Measurements from ENCODE around the gene KIAA1328. TPM values are rescaled to one million over a fixed set of nuclear protein-coding genes. Genes with fewer than 3 reads are reported as not detected.

KIAA1328 gene
- total RNA-seq, 1 experiment from 2014 or later = 10.2 TPM

- Mint-ChIP-seq H3K9me3 (ENCODE audit: low read depth, unreplicated experiment) (no peaks in the 10 kb centered on the region), H3K27me3 (ENCODE audit: unreplicated experiment) (no peaks in the 10 kb centered on the region), H3K4me3 (ENCODE audit: low read depth, unreplicated experiment) (no peak overlapping the region), H3K36me3 (ENCODE audit: insufficient read depth, unreplicated experiment) (no peaks in the 10 kb centered on the region), H3K27ac (ENCODE audit: unreplicated experiment) (no peak overlapping the region), H3K4me1 (ENCODE audit: low read depth, unreplicated experiment) (peaks cover 22% of the 10 kb centered on the region)
- DNase-seq = no peak
- CTCF ChIA-PET = no interaction called here
- intact Hi-C loops (cut with micrococcal nuclease; ENCODE audit: unreplicated experiment) = no loop called here
- no TSS peak for BruUV-seq (replicated peaks)
- no peak for TF ChIP-seq CTCF (IDR thresholded peaks at IDR 0.05; ENCODE audit: unreplicated experiment)
Measured at GRCh38 chr18:36849288-36850006, 20.5 kb downstream of the KIAA1328 start.

GRCh38 chr18:36850527-36851201 is 21.7 kb downstream of the KIAA1328 start:
- Mint-ChIP-seq H3K27me3 (ENCODE audit: unreplicated experiment) (no peaks in the 10 kb centered on the region), H3K36me3 (ENCODE audit: insufficient read depth, unreplicated experiment) (no peaks in the 10 kb centered on the region), H3K4me1 (ENCODE audit: low read depth, unreplicated experiment) (peaks cover 22% of the 10 kb centered on the region), H3K9me3 (ENCODE audit: low read depth, unreplicated experiment) (no peaks in the 10 kb centered on the region), H3K27ac (ENCODE audit: unreplicated experiment) (peak overlapping the region; percentile 50), H3K4me3 (ENCODE audit: low read depth, unreplicated experiment) (no peak overlapping the region)
- no TSS peak for BruUV-seq (replicated peaks)
- no peak for TF ChIP-seq CTCF (IDR thresholded peaks at IDR 0.05; ENCODE audit: unreplicated experiment)
- intact Hi-C loops (cut with micrococcal nuclease; ENCODE audit: unreplicated experiment) = no loop called here
- peak; percentile 13 for DNase-seq
- CTCF ChIA-PET = no interaction called here

GRCh38 chr18:36851202-36851590 is 22.3 kb downstream of the KIAA1328 start:
- CTCF ChIA-PET = no interaction called here
- Mint-ChIP-seq H3K4me1 (ENCODE audit: low read depth, unreplicated experiment) (peaks cover 26% of the 10 kb centered on the region), H3K4me3 (ENCODE audit: low read depth, unreplicated experiment) (no peak overlapping the region), H3K27me3 (ENCODE audit: unreplicated experiment) (no peaks in the 10 kb centered on the region), H3K9me3 (ENCODE audit: low read depth, unreplicated experiment) (no peaks in the 10 kb centered on the region), H3K27ac (ENCODE audit: unreplicated experiment) (peak overlapping the region; percentile 50), H3K36me3 (ENCODE audit: insufficient read depth, unreplicated experiment) (no peaks in the 10 kb centered on the region)
- no TSS peak for BruUV-seq (replicated peaks)
- no peak for DNase-seq
- TF ChIP-seq CTCF (IDR thresholded peaks at IDR 0.05; ENCODE audit: unreplicated experiment) = no peak
- intact Hi-C loops (cut with micrococcal nuclease; ENCODE audit: unreplicated experiment) = no loop called here

- TF ChIP-seq CTCF (IDR thresholded peaks at IDR 0.05; ENCODE audit: unreplicated experiment) = no peak
- H3K4me3 Mint-ChIP-seq (ENCODE audit: low read depth, unreplicated experiment) = no peak overlapping the region
Measured at GRCh38 chr18:36856815-36857214, 27.9 kb downstream of the KIAA1328 start.

More at GRCh38 chr18:36856815-36857214, 27.9 kb downstream of the KIAA1328 start:
- Mint-ChIP-seq H3K36me3 (ENCODE audit: insufficient read depth, unreplicated experiment) (no peaks in the 10 kb centered on the region), H3K9me3 (ENCODE audit: low read depth, unreplicated experiment) (no peaks in the 10 kb centered on the region), H3K27me3 (ENCODE audit: unreplicated experiment) (no peaks in the 10 kb centered on the region), H3K27ac (ENCODE audit: unreplicated experiment) (peak overlapping the region; percentile 42), H3K4me1 (ENCODE audit: low read depth, unreplicated experiment) (peaks cover 18% of the 10 kb centered on the region)
- no peak for DNase-seq
- intact Hi-C loops (cut with micrococcal nuclease; ENCODE audit: unreplicated experiment) = no loop called here
- no TSS peak for BruUV-seq (replicated peaks)
- CTCF ChIA-PET = no interaction called here

All from Calu3 (cell line).